HepG2 (cell line): ENCODE measurements around the gene KLF5. TPM values are rescaled to one million over a fixed set of nuclear protein-coding genes. Genes with fewer than 3 reads are reported as not detected.

ENCODE experiments used
- ATAC-seq: fragments of 200-7000 bp; cut with Tn5 transposase; 3 replicates; pipeline ENCODE4 v1.9.1; 2020; ENCODE audit warnings: mild to moderate bottlenecking, moderate library complexity
- BruUV-seq: library from RNA; stranded (reverse); fragments of 400-500 nt; replicated peaks from 2 replicates; lab custom pipeline; 2021; lab: Mats Ljungman, UMichigan
- CTCF ChIA-PET: fragments of 300-600 bp; formaldehyde crosslinking; extraction: SDS; loops from one replicate; lab custom pipeline; 2021; ENCODE audit warnings: low total read pairs, inconsistent platforms, low intra/inter-chr PET ratio; lab: Yijun Ruan, JAX
- POLR2A ChIA-PET: fragments of 350-600 bp; sonication (Branson Sonifier 250); formaldehyde crosslinking; loops from one replicate; lab custom pipeline; 2020; ENCODE audit warnings: antibody characterized with exemption, inconsistent platforms; lab: Yijun Ruan, JAX
- DNase-seq: peaks from one replicate; pipeline ENCODE4 v3.0.0-alpha.2; 2015; ENCODE audit warnings: low spot score
- FAIRE-seq: peaks from 3 replicates; lab custom pipeline; 2011; peaks lifted over from hg19 to GRCh38; lab: Jason Lieb, UNC
- H2AFZ ChIP-seq: one replicate; pipeline ENCODE4 v1.6.1; 2011; ENCODE audit warnings: low read length, inconsistent platforms
- H3K27ac ChIP-seq: fragments of 300-600 bp; 3 replicates; pipeline ENCODE4 v1.8.0; 2011; ENCODE audit warnings: mixed run types, mild to moderate bottlenecking, mixed read lengths, low read length, inconsistent platforms; ENCODE audit not compliant: insufficient read depth; ENCODE audit errors: extremely low read length
- H3K27me3 ChIP-seq, 2 experiments: fragments of 200-600 bp in 1 of 2; 2 replicates in 1 of 2; 3 replicates in 1 of 2; pipeline versions ENCODE4 v1.6.0 to v1.8.0; 2011; ENCODE audit warnings: low read length in 2 of 2, mild to moderate bottlenecking in 2 of 2, moderate library complexity in 2 of 2, inconsistent platforms in 1 of 2; ENCODE audit not compliant: insufficient read depth in 2 of 2, control insufficient read depth in 1 of 2
- H3K36me3 ChIP-seq, 2 experiments: fragments of 200-600 bp in 1 of 2; replicated peaks in 1 of 2; 2 replicates in 1 of 2; 3 replicates in 1 of 2; pipeline versions ENCODE4 v1.5.1 to v1.8.0; 2011; ENCODE audit warnings: low read length in 2 of 2, inconsistent platforms in 1 of 2; ENCODE audit not compliant: insufficient read depth in 2 of 2, control insufficient read depth in 1 of 2
- H3K4me1 ChIP-seq: 2 replicates; pipeline ENCODE4 v1.5.1; 2012; ENCODE audit warnings: low read length, inconsistent platforms; ENCODE audit not compliant: insufficient read depth
- H3K4me2 ChIP-seq: 2 replicates; pipeline ENCODE4 v1.6.0; 2011; ENCODE audit warnings: low read depth, low read length, inconsistent platforms
- H3K4me3 ChIP-seq, 3 experiments: fragments of 200-600 bp in 1 of 3; sonication (generic), shearing (Covaris generic) in 1 of 3; replicated peaks in 1 of 3; 2 replicates each; pipeline ENCODE4 v1.5.1; 2011 to 2016; ENCODE audit warnings: low read length in 3 of 3, inconsistent platforms in 2 of 3, low read depth in 2 of 3, mild to moderate bottlenecking in 2 of 3, control low read depth in 1 of 3, mixed read lengths in 1 of 3; ENCODE audit not compliant: insufficient read depth in 1 of 3
- H3K79me2 ChIP-seq: one replicate; pipeline ENCODE4 v1.6.1; 2011; ENCODE audit warnings: low read length, inconsistent platforms; ENCODE audit not compliant: insufficient read depth
- H3K9ac ChIP-seq: 2 replicates; pipeline ENCODE4 v1.6.0; 2011; ENCODE audit warnings: mild to moderate bottlenecking, low read depth, low read length, inconsistent platforms; ENCODE audit not compliant: insufficient read depth
- H3K9me3 ChIP-seq: 2 replicates; pipeline ENCODE4 v1.5.1; 2012; ENCODE audit warnings: mild to moderate bottlenecking, low read length
- H4K20me1 ChIP-seq: 2 replicates; pipeline ENCODE4 v1.6.0; 2011; ENCODE audit warnings: inconsistent platforms, mild to moderate bottlenecking, low read length, moderate library complexity; ENCODE audit not compliant: insufficient read depth
- ARNT2 ChIP-seq: sonication (generic); formaldehyde crosslinking; IDR thresholded peaks from 2 replicates; pipeline ENCODE4 v1.8.0; 2022; ENCODE audit warnings: mild to moderate bottlenecking, low read depth, missing genetic modification reagents, moderate library complexity
- HNRNPK ChIP-seq: fragments of 200-400 bp; formaldehyde crosslinking; IDR thresholded peaks from 2 replicates; pipeline ENCODE4 v1.6.1; 2018; ENCODE audit warnings: low read length, low read depth, moderate library complexity, mild to moderate bottlenecking; ENCODE audit not compliant: poor library complexity, severe bottlenecking
- KDM5B ChIP-seq: sonication (generic); formaldehyde crosslinking; IDR thresholded peaks from 2 replicates; pipeline ENCODE4 v1.4.0; 2020; ENCODE audit warnings: missing genetic modification reagents, mild to moderate bottlenecking, borderline replicate concordance
- MAFF ChIP-seq: IDR thresholded peaks from 2 replicates; pipeline ENCODE4 v1.6.1; 2011; ENCODE audit warnings: low read depth, low read length, improper control_type of control experiment
- NFRKB ChIP-seq: fragments of 450-650 bp; IDR thresholded peaks from 2 replicates; pipeline ENCODE4 v1.6.1; 2017
- PITX1 ChIP-seq: sonication (generic); formaldehyde crosslinking; IDR thresholded peaks from 2 replicates; pipeline ENCODE4 v1.5.1; 2020; ENCODE audit warnings: mild to moderate bottlenecking, missing genetic modification reagents
- RBFOX2 ChIP-seq: fragments of 200-400 bp; formaldehyde crosslinking; IDR thresholded peaks from 2 replicates; pipeline ENCODE4 v1.6.1; 2017; ENCODE audit warnings: low read depth, mild to moderate bottlenecking, low read length
- RBM39 ChIP-seq: fragments of 200-400 bp; formaldehyde crosslinking; IDR thresholded peaks from one replicate; pipeline ENCODE4 v1.6.1; 2018; ENCODE audit warnings: antibody characterized with exemption, mild to moderate bottlenecking, low read depth, low read length; ENCODE audit not compliant: poor library complexity, severe bottlenecking
- SMARCC2 ChIP-seq: fragments of 450-650 bp; IDR thresholded peaks from 2 replicates; pipeline ENCODE4 v1.6.1; 2017; ENCODE audit warnings: antibody characterized with exemption, mild to moderate bottlenecking
- SP1 ChIP-seq, 2 experiments: fragments of 450-650 bp in 1 of 2; sonication (generic) in 1 of 2; formaldehyde crosslinking in 1 of 2; IDR thresholded peaks; 2 replicates each; pipeline versions ENCODE4 v1.4.0 to v1.6.1; 2016 to 2020; ENCODE audit warnings: missing genetic modification reagents in 1 of 2
- TEAD2 ChIP-seq: sonication (generic); formaldehyde crosslinking; IDR thresholded peaks from 2 replicates; pipeline ENCODE4 v1.9.0; 2021; ENCODE audit warnings: missing genetic modification reagents
- XRCC5 ChIP-seq: fragments of 200-400 bp; formaldehyde crosslinking; optimal IDR thresholded peaks from 2 replicates; pipeline ENCODE3; 2017; ENCODE audit warnings: mild to moderate bottlenecking, low read length
- ZC3H4 ChIP-seq: sonication (generic); formaldehyde crosslinking; IDR thresholded peaks from 2 replicates; pipeline ENCODE4 v1.4.0; 2020; ENCODE audit warnings: missing genetic modification reagents, borderline replicate concordance
- ZNF143 ChIP-seq: sonication (generic); formaldehyde crosslinking; IDR thresholded peaks from 2 replicates; pipeline ENCODE4 v1.4.0; 2020; ENCODE audit warnings: missing genetic modification reagents
- ZNF510 ChIP-seq: sonication (generic); formaldehyde crosslinking; IDR thresholded peaks from 2 replicates; pipeline ENCODE4 v1.4.0; 2020; ENCODE audit warnings: low read depth, mild to moderate bottlenecking, missing genetic modification reagents
- ZNF563 ChIP-seq: sonication (generic); formaldehyde crosslinking; IDR thresholded peaks from 2 replicates; pipeline ENCODE4 v1.8.0; 2022; ENCODE audit warnings: mild to moderate bottlenecking, moderate library complexity, missing genetic modification reagents
- ZNF598 ChIP-seq: sonication (generic); formaldehyde crosslinking; IDR thresholded peaks from 2 replicates; pipeline ENCODE4 v1.5.1; 2020; ENCODE audit warnings: mild to moderate bottlenecking, missing genetic modification reagents, borderline replicate concordance
- ZNF670 ChIP-seq: sonication (generic); formaldehyde crosslinking; IDR thresholded peaks from 2 replicates; pipeline ENCODE4 v1.8.0; 2022; ENCODE audit warnings: mild to moderate bottlenecking, missing genetic modification reagents, borderline replicate concordance
- ZNF7 ChIP-seq: IDR thresholded peaks from 2 replicates; pipeline ENCODE4 v1.6.1; 2016; ENCODE audit warnings: missing biosample characterization, missing genetic modification reagents
- ZNF782 ChIP-seq: sonication (generic); formaldehyde crosslinking; IDR thresholded peaks from 2 replicates; pipeline ENCODE4 v1.4.0; 2020; ENCODE audit warnings: missing genetic modification reagents, mild to moderate bottlenecking, borderline replicate concordance
- WGBS: methylation state at CpG from one replicate; pipeline ENCODE4 v1.1.6; 2017; ENCODE audit warnings: low lambda C conversion rate; 5-methylcytosine and 5-hydroxymethylcytosine counted together
- in situ Hi-C: cut with HindIII; loops from 2 replicates; pipeline ENCODE4 v1.10.0; 2017; ENCODE audit warnings: low pct_unique_long_range_greater_than_20kb; ENCODE audit not compliant: extremely low pct_ligation_motif_present
- intact Hi-C: fragments of 100-400 bp; cut with micrococcal nuclease; formaldehyde crosslinking; loops from one replicate; pipeline ENCODE4 v1.10.0; 2022; ENCODE audit not compliant: unreplicated experiment
- polyA plus RNA-seq, 8 experiments: library from polyadenylated mRNA; depleted of rRNA in 3 of 8; stranded (reverse) in 7 of 8; unstranded in 1 of 8; fragments of >200 nt; fragmentation: Illumina TruSeq in 4 of 8; extraction: Trizol in 4 of 8; gene quantifications; 2 replicates each; pipeline versions ENCODE4 v1.2.1 to v1.2.3, GENCODE V29; 2011 to 2016; ENCODE audit warnings: low read depth in 4 of 8, missing spikeins in 1 of 8, mixed read lengths in 1 of 8; ENCODE audit not compliant: insufficient read depth in 1 of 8
- total RNA-seq, 5 experiments: library from RNA; depleted of rRNA; stranded (reverse); fragments of >200 nt; fragmentation: Illumina TruSeq; extraction: Trizol; gene quantifications; 2 replicates each; pipeline ENCODE4 v1.2.3, GENCODE V29; 2016; ENCODE audit warnings: low read depth in 1 of 5
- TF ChIP-seq, protein P1 (sequence below): sonication (generic); formaldehyde crosslinking; IDR thresholded peaks from 2 replicates; pipeline ENCODE4 v1.9.0; 2021; ENCODE audit warnings: missing genetic modification reagents, mild to moderate bottlenecking, borderline replicate concordance

KLF5 gene
- total and polyA plus RNA-seq, 2 of the 13 experiments (the other 11 are each of a cell fraction or from before 2014, with no cell fraction given) = 1.7 to 9.2 TPM

- H3K4me2 ChIP-seq = no peak overlapping the region
- no peak overlapping the region for H3K27ac ChIP-seq
- no peaks in the 10 kb centered on the region for H3K36me3 ChIP-seq
- no peak overlapping the region for H3K9ac ChIP-seq
- H4K20me1 ChIP-seq = no peaks in the 10 kb centered on the region
- ChIA-PET CTCF (no interaction called here), POLR2A (no interaction called here)
- TF ChIP-seq PITX1 (no peak), ZNF670 (no peak), ZNF510 (CRISPR knock-in tag) (no peak), MAFF (no peak), ARNT2 (CRISPR knock-in tag) (no peak), RBFOX2 (no peak), HNRNPK (no peak)
- 53% methylated on average over 11 of the region's 11 CpGs for WGBS
- intact Hi-C loops = no loop called here
- H3K27me3 ChIP-seq = no peaks in the 10 kb centered on the region
- no peak overlapping the region for H3K4me3 ChIP-seq
- H3K4me1 ChIP-seq = no peaks in the 10 kb centered on the region
- no peak overlapping the region for H2AFZ ChIP-seq
- H3K79me2 ChIP-seq = no peaks in the 10 kb centered on the region
- in situ Hi-C loops = no loop called here
- no peaks in the 10 kb centered on the region for H3K9me3 ChIP-seq
- FAIRE-seq (no peak), ATAC-seq (no peak), DNase-seq (no peak)
- no TSS peak for BruUV-seq
These were observed 50.6 kb downstream of the KLF5 start for GRCh38 chr13:73109288-73109899.

GRCh38 chr13:73109969-73110368, 51.2 kb downstream of the KLF5 start:
- no peak for ATAC-seq
- 13% methylated on average over 3 of the region's 3 CpGs for WGBS
- H3K4me3 ChIP-seq = no peak overlapping the region
- POLR2A ChIA-PET = no interaction called here
- in situ Hi-C loops (no loop called here), intact Hi-C loops (no loop called here)
- no peaks in the 10 kb centered on the region for H3K27me3 ChIP-seq
- no peaks in the 10 kb centered on the region for H4K20me1 ChIP-seq
- no TSS peak for BruUV-seq
- H3K9ac ChIP-seq = no peak overlapping the region
- H3K79me2 ChIP-seq = no peaks in the 10 kb centered on the region
- H3K4me1 ChIP-seq = no peaks in the 10 kb centered on the region
- no peak overlapping the region for H2AFZ ChIP-seq
- no peak for DNase-seq
- H3K9me3 ChIP-seq = no peaks in the 10 kb centered on the region
- no peak overlapping the region for H3K27ac ChIP-seq
- H3K4me2 ChIP-seq = no peak overlapping the region
- H3K36me3 ChIP-seq = no peaks in the 10 kb centered on the region
- FAIRE-seq = no peak
- CTCF ChIA-PET = no interaction called here
- no peak for TF ChIP-seq ZNF563 (CRISPR knock-in tag)
- TF ChIP-seq NFRKB = no peak
- no peak for TF ChIP-seq SMARCC2
- TF ChIP-seq SP1 (IDR thresholded peaks at IDR 0.05) = no peak
- TF ChIP-seq SP1 (CRISPR knock-in tag; IDR thresholded peaks at IDR 0.05) = no peak
- no peak for TF ChIP-seq TEAD2
- no peak for TF ChIP-seq ZNF782 (CRISPR knock-in tag)
- TF ChIP-seq KDM5B (CRISPR knock-in tag) = no peak
- no peak for TF ChIP-seq ZNF7 (CRISPR knock-in tag)
- no peak for TF ChIP-seq ZNF598 (CRISPR knock-in tag)
- TF ChIP-seq ZNF143 = no peak
- TF ChIP-seq ZC3H4 (CRISPR knock-in tag) = no peak
- TF ChIP-seq RBM39 = no peak
- TF ChIP-seq, protein P1, sequence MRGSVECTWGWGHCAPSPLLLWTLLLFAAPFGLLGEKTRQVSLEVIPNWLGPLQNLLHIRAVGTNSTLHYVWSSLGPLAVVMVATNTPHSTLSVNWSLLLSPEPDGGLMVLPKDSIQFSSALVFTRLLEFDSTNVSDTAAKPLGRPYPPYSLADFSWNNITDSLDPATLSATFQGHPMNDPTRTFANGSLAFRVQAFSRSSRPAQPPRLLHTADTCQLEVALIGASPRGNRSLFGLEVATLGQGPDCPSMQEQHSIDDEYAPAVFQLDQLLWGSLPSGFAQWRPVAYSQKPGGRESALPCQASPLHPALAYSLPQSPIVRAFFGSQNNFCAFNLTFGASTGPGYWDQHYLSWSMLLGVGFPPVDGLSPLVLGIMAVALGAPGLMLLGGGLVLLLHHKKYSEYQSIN (CRISPR knock-in tag) = no peak
- TF ChIP-seq XRCC5 = no peak
